NCI-H1092 treated with DMSO at 0.1 percent for 48 hours (cell line): ENCODE measurements around the gene GPN3.
"Not testable (repeated sequence)": the region's sequence is repeated elsewhere in the genome, so short reads cannot be mapped to it uniquely, and the experiment has no call there.

Experiments
- DNase-seq: peaks from one replicate; lab custom pipeline; 2025; lab: John Stamatoyannopoulos, UW

GPN3 gene

DNA sequence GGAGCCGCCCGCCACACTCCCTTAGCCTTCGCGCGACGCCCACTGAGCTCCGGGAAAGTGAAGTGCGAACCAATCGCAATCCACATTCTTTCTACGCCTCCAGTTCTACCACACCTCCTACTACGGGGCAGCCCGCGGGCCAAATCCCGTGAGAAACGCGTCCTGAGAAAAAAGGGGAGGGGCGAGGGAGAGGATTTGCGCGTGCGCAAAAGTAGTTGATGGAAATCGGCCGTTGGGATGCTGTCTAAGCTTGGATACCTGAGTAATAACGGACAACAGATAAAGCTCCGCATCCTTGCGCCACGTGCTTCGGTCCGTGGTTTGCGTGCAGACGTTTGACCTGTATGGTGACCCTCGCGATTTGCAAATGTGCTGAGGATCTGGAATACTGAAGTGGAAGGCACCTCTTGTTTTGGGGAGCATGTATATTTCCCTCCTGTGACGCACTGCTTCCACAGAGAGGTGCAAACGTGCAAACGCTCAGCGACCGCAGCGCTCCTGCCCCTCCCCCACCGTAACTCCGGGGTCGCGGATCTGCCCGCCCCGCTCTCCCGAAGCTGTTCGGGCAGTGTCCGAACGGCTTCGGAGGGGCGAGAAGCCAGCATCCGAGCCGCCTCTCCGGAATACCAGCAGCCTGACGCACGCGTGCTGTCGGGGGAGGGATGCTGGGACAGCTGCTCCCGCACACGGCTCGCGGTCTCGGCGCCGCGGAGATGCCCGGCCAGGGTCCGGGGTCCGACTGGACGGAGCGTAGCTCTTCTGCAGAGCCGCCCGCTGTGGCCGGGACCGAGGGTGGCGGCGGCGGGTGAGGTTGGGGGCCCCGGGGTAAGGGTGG, at the start of gene GPN3, which contains the start of gene FAM216A:
GPN3 (minus strand) TSS at position 44 of the 835 bp plus-strand sequence. CDS start 54 bp downstream, outside the sequence.
FAM216A (plus strand) TSS at position 632 of the 835 bp plus-strand sequence; CDS start at position 663, 31 bp downstream.
- peak; percentile 96 for DNase-seq

DNA sequence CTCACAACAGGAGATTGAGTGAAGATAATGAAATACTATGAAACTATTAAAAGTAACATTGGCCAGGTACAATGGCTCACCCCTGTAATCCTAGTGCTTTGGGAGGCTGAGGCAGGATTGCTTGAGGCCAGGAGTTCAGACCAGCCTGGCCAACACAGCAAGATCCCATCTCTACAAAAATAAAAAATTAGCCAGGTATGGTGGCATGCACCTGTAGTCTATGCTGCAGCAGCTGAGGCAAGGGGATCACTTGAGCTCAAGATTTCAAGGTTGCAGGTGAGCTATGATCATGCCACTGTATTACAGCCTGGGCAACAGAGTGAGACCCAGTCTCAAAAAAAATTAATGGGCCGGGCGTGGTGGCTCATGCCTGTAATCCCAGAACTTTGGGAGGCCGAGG, 48.9 kb upstream of the GPN3 start:
- DNase-seq = no peak

DNA sequence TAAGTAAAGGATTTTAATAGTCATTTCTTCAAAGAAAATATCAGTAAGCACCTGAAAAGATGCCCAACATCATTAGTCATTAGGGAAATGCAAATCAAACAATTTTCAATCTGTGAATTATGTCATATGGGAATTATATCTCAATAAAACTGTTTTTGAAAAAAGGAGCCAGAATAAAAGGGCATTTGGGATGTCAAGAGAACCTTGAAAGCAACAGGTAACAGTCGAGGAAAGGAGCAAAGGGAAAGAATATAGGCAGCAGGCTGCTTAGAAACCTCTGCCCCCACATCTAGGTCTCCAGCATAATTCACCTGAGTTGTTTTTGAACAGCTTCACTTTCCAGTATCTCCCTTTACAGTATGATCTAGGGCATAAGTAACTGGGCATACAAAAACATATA, 46.3 kb upstream of the GPN3 start:
- DNase-seq = no peak

GRCh38 chr12:110513842-110514241, 45.8 kb upstream of the GPN3 start:
- no peak for DNase-seq

DNA sequence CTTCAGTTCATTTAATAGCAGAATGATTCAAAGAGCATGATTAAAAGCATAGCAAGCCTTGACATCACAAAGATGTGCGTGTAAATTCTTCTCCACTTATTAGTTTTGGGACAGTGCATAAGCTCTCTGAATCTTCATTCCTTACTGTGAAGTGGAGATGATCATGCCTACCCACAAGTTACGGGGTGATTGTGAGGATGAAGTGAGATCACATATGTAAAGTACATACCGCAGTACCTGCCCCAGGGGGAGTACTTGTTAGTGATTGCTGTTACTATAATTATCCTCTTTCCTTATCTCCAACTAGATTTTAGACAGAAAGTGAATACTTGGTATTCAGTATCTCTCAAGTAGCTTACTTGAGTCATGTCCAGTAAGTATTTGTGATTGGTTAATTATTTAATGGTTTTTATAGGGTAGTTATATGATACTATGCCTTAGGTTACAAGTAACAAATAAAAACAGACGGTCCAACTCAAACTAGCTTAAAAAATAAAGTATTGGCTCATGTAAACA, 40.1 kb upstream of the GPN3 start:
- DNase-seq = no peak

GRCh38 chr12:110505332-110505731, 37.3 kb upstream of the GPN3 start:
- no peak for DNase-seq

DNA sequence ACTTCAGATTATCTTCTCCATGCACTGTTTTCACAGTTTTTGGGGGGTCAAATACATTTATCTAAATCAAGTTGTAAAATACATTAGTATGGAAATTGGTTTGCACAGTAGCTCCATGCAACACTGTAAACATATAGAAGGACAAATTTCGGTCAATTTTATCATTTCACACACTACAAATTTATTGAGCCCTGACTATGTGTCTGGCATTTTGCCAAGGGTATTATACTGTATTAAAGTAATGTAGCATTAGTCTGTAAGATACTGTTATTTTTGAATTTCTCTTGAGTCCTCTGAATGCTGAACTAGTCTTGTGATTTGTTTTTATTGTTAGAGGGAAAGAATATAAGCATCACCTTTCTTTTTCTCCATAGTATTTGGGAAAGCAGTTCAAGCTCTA, 35.4 kb upstream of the GPN3 start:
- DNase-seq = no peak

DNA sequence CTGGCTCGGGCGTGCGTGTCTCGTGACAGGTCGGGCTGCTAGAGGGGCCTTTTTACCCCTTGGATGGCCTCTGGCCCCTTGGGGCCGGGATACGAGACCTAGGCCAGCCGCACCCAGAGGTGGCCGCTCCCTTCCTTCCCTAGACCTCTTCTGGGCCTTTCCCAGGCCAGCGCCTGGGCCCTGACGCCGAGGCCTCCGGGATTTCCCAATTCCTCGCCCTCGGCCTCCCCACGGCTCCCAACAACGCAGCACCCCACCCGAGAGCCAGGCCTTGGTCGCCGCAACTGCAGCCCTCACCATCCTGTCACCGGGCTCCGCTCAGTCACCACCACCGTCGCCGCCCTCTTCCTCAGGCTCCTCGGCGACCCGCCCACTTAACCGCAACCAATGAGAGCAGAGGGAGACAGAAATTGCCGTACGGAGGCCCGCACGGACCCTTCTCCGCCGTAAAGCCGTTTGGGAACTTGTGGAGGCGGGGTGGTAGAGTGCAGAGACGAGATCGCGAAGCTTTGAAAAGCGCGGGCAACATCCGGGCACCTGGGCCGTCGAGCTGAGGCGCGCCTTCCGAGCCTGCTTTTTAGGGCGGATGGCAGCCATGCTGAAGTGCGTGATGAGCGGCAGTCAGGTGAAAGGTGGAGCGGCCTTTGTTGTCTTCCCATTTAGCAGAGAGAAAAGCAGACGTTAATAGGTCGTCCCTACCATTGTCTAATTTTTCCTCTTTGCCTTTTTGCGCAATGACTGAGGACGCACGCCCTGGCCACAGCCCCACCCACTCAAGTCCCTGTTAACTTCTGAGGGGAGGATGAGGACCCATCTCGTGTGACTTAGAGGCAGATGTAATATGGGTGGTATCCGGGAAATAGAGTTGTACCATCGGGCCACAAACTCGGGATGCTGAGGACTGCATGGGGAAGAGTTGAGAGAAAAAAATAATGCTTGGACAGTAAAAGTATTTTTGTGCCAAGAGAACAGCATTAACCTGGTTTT, 34.0 kb upstream of the GPN3 start, which contains the start of the genes RAD9B and VPS29:
RAD9B (plus strand) TSS at position 580 of the 987 bp plus-strand sequence; CDS start at position 587, 7 bp downstream.
VPS29 (minus strand) TSS at position 360 of the 987 bp plus-strand sequence; CDS start at position 300, 60 bp downstream.
- peak; percentile 94 for DNase-seq

DNA sequence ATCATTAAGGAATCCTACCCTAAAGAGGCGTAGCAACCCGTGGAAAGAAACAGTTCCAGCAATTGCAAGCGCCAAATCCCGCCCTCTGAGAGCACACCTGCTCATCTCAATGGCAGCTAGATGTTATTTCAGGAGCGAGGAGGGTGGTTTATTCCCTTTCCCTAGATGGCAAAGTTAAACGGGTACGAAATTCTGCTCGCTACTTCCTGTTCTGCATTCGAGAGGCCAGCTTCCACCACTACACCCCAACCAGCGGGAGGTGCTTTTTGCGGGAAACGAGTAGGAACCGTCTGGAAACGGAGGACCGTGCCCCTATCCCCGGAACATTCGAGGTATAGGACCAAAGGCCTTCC, 33.3 kb upstream of the GPN3 start:
- peak; percentile 20 for DNase-seq

GRCh38 chr12:110498984-110499706, 31.1 kb upstream of the GPN3 start:
- DNase-seq = no peak

- no peak for DNase-seq
Observed at GRCh38 chr12:110475426-110475825, 7.4 kb upstream of the GPN3 start.

DNA sequence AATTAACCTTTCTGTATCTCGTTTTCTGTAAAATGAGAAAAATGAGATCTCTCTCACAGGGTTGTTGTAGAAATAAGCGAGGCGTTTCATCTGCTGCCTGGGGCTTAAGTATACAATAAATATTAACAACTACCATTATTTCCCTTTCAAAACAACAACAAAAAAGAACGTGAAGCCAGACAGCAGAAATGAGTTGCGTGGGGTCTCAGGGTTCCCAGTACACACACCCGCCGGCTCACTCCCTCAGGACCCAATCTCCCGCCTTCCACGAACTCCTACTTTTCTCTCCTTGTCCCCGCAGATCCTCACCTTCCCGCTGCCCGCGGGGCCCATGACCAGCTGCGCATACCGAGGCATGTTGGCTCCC, 227 bp downstream of the GPN3 start:
- no peak for DNase-seq

GRCh38 chr12:110466791-110467190, 1.3 kb downstream of the GPN3 start:
- DNase-seq = no peak

DNA sequence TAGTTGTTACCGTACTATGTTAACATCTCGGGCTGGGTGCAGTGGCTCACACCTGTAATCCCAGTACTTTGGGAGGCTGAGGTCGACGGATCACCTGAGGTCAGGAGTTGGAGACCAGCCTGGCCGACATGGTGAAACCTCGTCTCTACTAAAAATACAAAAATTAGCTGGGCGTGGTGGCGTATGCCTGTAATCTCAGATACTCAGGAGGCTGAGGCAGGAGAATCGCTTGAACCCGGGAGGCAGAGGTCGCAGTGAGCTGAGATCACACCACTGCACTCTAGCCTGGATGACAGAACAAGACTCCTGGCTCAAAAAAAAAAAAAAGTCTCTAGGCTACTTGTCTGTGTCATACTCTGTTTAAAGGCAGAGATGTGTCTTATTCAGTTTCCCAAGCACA, 2.3 kb downstream of the GPN3 start:
- not testable (repeated sequence) for DNase-seq

DNA sequence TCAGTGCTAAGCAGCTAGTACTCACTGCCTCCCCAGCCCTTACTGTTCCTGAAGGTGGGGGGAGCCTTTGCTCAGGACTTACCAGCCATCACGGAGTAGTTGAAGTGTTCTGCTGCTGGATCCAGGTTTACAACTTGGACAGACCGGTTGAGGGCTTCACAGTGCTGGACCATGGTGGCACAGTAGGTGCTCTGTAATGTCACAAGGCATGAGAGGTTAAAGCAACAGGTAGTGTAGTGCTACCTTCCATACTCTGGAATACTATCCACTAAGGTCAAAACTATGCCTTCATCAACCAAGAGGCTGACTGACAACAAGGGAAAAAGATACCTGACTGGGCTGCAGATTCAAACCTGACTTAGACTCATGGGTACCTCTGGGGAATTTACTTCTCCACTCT, 3.0 kb downstream of the GPN3 start:
- DNase-seq = no peak

DNA sequence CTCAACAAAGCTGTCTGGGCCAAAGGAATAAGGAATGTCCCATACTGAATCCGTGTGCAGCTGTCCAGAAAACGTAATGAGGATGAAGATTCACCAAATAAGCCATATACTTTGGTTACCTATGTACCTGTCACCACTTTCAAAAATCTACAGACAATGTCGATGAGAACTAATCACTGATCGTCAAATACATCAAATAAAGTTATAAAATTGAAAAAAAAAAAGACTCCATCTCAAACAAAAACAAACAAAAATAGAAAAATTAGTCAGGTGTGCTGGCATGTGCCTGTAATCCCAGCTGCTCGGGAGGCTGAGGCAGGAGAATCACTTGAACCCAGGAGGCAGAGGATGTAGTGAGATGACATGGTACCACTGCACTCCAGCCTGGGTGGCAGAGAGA, 6.9 kb downstream of the GPN3 start:
- not testable (repeated sequence) for DNase-seq

GRCh38 chr12:110458756-110459155, 9.3 kb downstream of the GPN3 start:
- no peak for DNase-seq

DNA sequence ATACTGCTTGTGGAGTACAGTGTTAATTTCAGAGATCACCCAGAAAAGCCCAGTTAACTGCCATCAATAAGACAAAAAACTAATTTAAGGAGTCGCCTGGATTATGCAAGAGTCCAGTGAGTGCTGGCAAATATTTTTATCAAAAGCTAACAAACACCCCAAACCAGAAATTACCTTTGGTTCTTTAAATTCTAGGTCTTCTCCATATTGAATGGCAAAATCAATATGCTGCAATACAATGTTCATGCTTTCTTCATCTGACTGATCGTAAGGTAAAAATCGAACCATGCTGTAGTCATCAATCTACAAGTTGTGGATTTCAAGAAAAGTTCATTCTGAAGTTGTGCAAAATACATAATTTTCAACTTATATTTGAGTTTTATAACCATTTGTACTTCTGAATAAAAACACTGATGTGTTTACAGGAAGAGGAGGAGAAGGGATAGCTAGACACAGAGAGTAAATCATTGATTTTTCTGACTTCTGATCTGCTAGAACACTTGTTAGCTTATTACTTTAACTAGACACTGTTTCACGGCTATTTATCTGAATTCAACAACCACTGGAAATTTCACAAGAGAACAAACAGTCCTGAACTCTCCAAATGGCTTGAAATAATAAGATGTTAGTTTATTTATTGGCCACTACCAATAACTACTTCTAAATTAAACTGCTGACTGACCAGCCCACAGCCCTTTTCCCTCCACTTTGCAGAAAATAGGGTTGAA, 14.3 kb downstream of the GPN3 start:
- no peak for DNase-seq

DNA sequence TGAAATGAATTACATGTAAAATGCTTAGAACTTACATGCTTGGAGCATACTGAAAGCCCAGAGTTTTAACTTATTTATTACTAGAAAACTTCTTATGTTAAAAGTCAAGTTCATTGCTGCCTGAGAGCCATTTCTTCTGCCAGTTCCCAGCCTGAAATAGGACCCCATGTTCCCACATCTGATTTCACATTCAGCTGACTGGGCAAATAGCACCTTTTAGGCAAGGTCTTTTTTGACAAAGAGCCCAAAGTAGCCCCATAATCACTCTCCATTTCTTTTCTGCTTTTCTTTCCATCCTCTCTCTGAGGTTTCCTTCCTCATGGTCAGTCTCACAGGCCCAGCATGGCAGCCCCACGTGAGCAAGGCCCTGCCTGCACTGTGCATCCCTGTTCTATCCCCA, 16.8 kb downstream of the GPN3 start:
- no peak for DNase-seq

DNA sequence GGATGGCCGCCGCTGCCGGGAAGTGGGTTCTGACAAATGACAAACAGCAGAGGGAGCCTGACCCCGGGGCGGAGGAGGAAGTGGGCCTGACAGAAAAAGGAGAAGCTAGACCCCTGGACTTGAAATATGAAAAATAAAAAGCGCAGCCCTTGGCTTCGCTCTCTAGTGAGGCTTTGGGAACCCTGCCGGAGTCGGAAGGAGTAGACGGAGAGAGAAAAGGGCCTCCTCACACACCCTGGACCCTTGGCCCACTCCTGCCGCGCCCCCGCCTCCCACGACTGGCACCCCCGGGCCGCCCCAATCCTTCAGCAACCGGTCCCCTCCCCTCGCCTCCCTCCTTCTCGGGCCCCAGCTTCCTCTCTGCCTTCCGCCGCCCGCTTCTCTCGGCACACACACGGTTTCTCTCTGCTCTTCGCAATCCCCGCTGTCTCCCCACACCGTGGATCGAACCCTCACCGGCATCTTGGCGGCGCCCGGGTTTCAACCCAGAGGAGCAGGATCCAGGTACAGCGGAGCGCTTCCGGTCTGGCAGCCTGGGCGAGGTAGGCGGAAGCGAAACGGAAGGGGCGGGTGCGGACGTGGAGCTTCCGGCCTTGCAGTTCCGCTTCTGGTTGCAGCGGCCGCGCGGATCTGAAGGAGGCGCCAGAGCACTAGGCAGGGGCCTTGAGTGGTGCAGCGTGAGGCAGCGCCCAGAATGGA, 18.1 kb downstream of the GPN3 start, which contains the start of gene ARPC3:
ARPC3 (minus strand) TSS at position 539 of the 699 bp plus-strand sequence; CDS start at position 462, 77 bp downstream.
- peak; percentile 85 for DNase-seq
